T-helper 17 cell (primary cell): ENCODE results near the gene TSHZ1. TPM values are rescaled to one million over a fixed set of nuclear protein-coding genes. Genes with fewer than 3 reads are reported as not detected.
A peak's percentile ranks its signal among the peaks of the same experiment; 100 is the strongest.

ENCODE experiments used
- ATAC-seq: fragments of 150-1000 bp; cut with Tn5 transposase; 2 replicates; pipeline ENCODE4 v1.10.0; 2021; ENCODE audit warnings: mild to moderate bottlenecking, moderate library complexity
- DNase-seq, 3 donors: peaks; one replicate each; pipeline versions ENCODE4 v3.0.0 to v3.0.0-alpha.2; 2020 to 2021
- H3K9me3 ChIP-seq: one replicate; pipeline ENCODE4 v1.7.0; 2013; ENCODE audit warnings: low read length, mild to moderate bottlenecking; ENCODE audit not compliant: control insufficient read depth, poor library complexity, severe bottlenecking
- H3K27ac Mint-ChIP-seq: one replicate; pipeline ENCODE4 v1.8.0; 2022; ENCODE audit warnings: mild to moderate bottlenecking, moderate library complexity, mixed read lengths
- H3K27me3 Mint-ChIP-seq: one replicate; pipeline ENCODE4 v1.8.0; 2022; ENCODE audit warnings: mixed read lengths
- H3K36me3 Mint-ChIP-seq: one replicate; pipeline ENCODE4 v1.8.0; 2022; ENCODE audit warnings: low read depth, mixed read lengths
- H3K4me1 Mint-ChIP-seq: one replicate; pipeline ENCODE4 v1.8.0; 2022; ENCODE audit warnings: mild to moderate bottlenecking, mixed read lengths
- H3K4me3 Mint-ChIP-seq: one replicate; pipeline ENCODE4 v1.8.0; 2022; ENCODE audit warnings: mild to moderate bottlenecking, moderate library complexity, mixed read lengths
- total RNA-seq, 4 donors: library from RNA in 2 of 4; stranded (reverse) in 2 of 4; gene quantifications; one replicate each; pipeline ENCODE4 v1.2.3 and lab custom pipeline; 2022 to 2026

The TSHZ1 gene
- total RNA-seq, 2 donors from 2014 or later = 17.5 to 17.6 TPM

- H3K4me3 Mint-ChIP-seq = no peak overlapping the region
- ATAC-seq = no peak
- no peaks in the 10 kb centered on the region for H3K9me3 ChIP-seq
- H3K36me3 Mint-ChIP-seq = no peaks in the 10 kb centered on the region
- H3K27ac Mint-ChIP-seq = no peak overlapping the region
- no peaks in the 10 kb centered on the region for H3K27me3 Mint-ChIP-seq
- DNase-seq = no peak
- H3K4me1 Mint-ChIP-seq = peaks cover 2% of the 10 kb centered on the region
Observed at GRCh38 chr18:75192899-75193298, 17.7 kb upstream of the TSHZ1 start.

- H3K4me3 Mint-ChIP-seq = no peak overlapping the region
- H3K27me3 Mint-ChIP-seq = no peaks in the 10 kb centered on the region
- no peaks in the 10 kb centered on the region for H3K36me3 Mint-ChIP-seq
- H3K9me3 ChIP-seq = no peaks in the 10 kb centered on the region
- peaks cover 10% of the 10 kb centered on the region for H3K4me1 Mint-ChIP-seq
- no peak for ATAC-seq
- no peak for DNase-seq
- no peak overlapping the region for H3K27ac Mint-ChIP-seq
Observed at GRCh38 chr18:75198036-75198435, 12.6 kb upstream of the TSHZ1 start.

- Mint-ChIP-seq H3K27me3 (no peaks in the 10 kb centered on the region), H3K4me3 (no peak overlapping the region), H3K36me3 (no peaks in the 10 kb centered on the region), H3K4me1 (peaks cover 10% of the 10 kb centered on the region), H3K27ac (no peak overlapping the region)
- no peaks in the 10 kb centered on the region for H3K9me3 ChIP-seq
- DNase-seq (no peak), ATAC-seq (no peak)
Observed at GRCh38 chr18:75199327-75199726, 11.3 kb upstream of the TSHZ1 start.

- Mint-ChIP-seq H3K4me3 (no peak overlapping the region), H3K4me1 (peaks cover 11% of the 10 kb centered on the region), H3K36me3 (no peaks in the 10 kb centered on the region), H3K27ac (no peak overlapping the region), H3K27me3 (no peaks in the 10 kb centered on the region)
- H3K9me3 ChIP-seq = no peaks in the 10 kb centered on the region
- ATAC-seq (no peak), DNase-seq (no peak)
Observed at GRCh38 chr18:75200071-75200470, 10.5 kb upstream of the TSHZ1 start.

GRCh38 chr18:75200605-75201280 lies 9.9 kb upstream of the TSHZ1 start:
- DNase-seq (no peak), ATAC-seq (no peak)
- no peaks in the 10 kb centered on the region for H3K36me3 Mint-ChIP-seq
- H3K4me3 Mint-ChIP-seq = no peak overlapping the region
- no peak overlapping the region for H3K27ac Mint-ChIP-seq
- no peaks in the 10 kb centered on the region for H3K9me3 ChIP-seq
- peaks cover 18% of the 10 kb centered on the region for H3K4me1 Mint-ChIP-seq
- no peaks in the 10 kb centered on the region for H3K27me3 Mint-ChIP-seq

- H3K9me3 ChIP-seq = no peaks in the 10 kb centered on the region
- no peaks in the 10 kb centered on the region for H3K36me3 Mint-ChIP-seq
- peak overlapping the region; percentile 34 for H3K27ac Mint-ChIP-seq
- no peaks in the 10 kb centered on the region for H3K27me3 Mint-ChIP-seq
- H3K4me3 Mint-ChIP-seq = no peak overlapping the region
- DNase-seq (no peak), ATAC-seq (no peak)
- H3K4me1 Mint-ChIP-seq = peaks cover 24% of the 10 kb centered on the region
Observed at GRCh38 chr18:75201282-75202270, 9.0 kb upstream of the TSHZ1 start.

GRCh38 chr18:75202696-75203365 lies 7.8 kb upstream of the TSHZ1 start:
- Mint-ChIP-seq H3K36me3 (peaks cover 2% of the 10 kb centered on the region), H3K4me3 (no peak overlapping the region), H3K27me3 (no peaks in the 10 kb centered on the region), H3K27ac (peak overlapping the region; percentile 34), H3K4me1 (peaks cover 31% of the 10 kb centered on the region)
- no peaks in the 10 kb centered on the region for H3K9me3 ChIP-seq
- no peak for DNase-seq
- ATAC-seq = no peak

GRCh38 chr18:75203416-75204268 lies 7.0 kb upstream of the TSHZ1 start:
- no peaks in the 10 kb centered on the region for H3K9me3 ChIP-seq
- Mint-ChIP-seq H3K27ac (no peak overlapping the region), H3K4me3 (no peak overlapping the region), H3K4me1 (peaks cover 29% of the 10 kb centered on the region), H3K36me3 (peaks cover 2% of the 10 kb centered on the region), H3K27me3 (no peaks in the 10 kb centered on the region)
- ATAC-seq (no peak), DNase-seq (no peak)

- H3K9me3 ChIP-seq = no peaks in the 10 kb centered on the region
- Mint-ChIP-seq H3K27me3 (no peaks in the 10 kb centered on the region), H3K27ac (no peak overlapping the region), H3K4me3 (no peak overlapping the region), H3K4me1 (peaks cover 29% of the 10 kb centered on the region), H3K36me3 (peaks cover 2% of the 10 kb centered on the region)
- no peak for DNase-seq
- ATAC-seq = no peak
Observed at GRCh38 chr18:75204269-75204731, 6.3 kb upstream of the TSHZ1 start.

- DNase-seq (no peak), ATAC-seq (no peak)
- no peaks in the 10 kb centered on the region for H3K9me3 ChIP-seq
- H3K36me3 Mint-ChIP-seq = peaks cover 2% of the 10 kb centered on the region
- H3K4me3 Mint-ChIP-seq = peak overlapping the region; percentile 73
- H3K4me1 Mint-ChIP-seq = peaks cover 26% of the 10 kb centered on the region
- H3K27me3 Mint-ChIP-seq = no peaks in the 10 kb centered on the region
- H3K27ac Mint-ChIP-seq = peak overlapping the region; percentile 82
Observed at GRCh38 chr18:75204732-75205513, 5.7 kb upstream of the TSHZ1 start.

- peaks cover 31% of the 10 kb centered on the region for H3K4me1 Mint-ChIP-seq
- no peak for DNase-seq
- H3K4me3 Mint-ChIP-seq = peak overlapping the region; percentile 75
- no peaks in the 10 kb centered on the region for H3K9me3 ChIP-seq
- peak overlapping the region; percentile 82 for H3K27ac Mint-ChIP-seq
- peaks cover 3% of the 10 kb centered on the region for H3K36me3 Mint-ChIP-seq
- no peaks in the 10 kb centered on the region for H3K27me3 Mint-ChIP-seq
- ATAC-seq = no peak
Observed at GRCh38 chr18:75205514-75206132, 5.0 kb upstream of the TSHZ1 start.
